Breast epithelium (tissue), 4 donors: ENCODE measurements around the gene ZSCAN20. TPM values are rescaled to one million over a fixed set of nuclear protein-coding genes. Genes with fewer than 3 reads are reported as not detected.

Experiments used
- DNase-seq, 2 donors: peaks; one replicate each; pipeline ENCODE4 v3.0.0-alpha.2; 2019; ENCODE audit warnings: low spot score in 2 of 2
- H3K27ac ChIP-seq, 2 donors: fragments of 200-600 bp; sonication (generic) in 1 of 2; one replicate each; pipeline ENCODE4 v1.5.1; 2016 to 2019; ENCODE audit warnings: mild to moderate bottlenecking in 1 of 2
- H3K27me3 ChIP-seq, 2 donors: fragments of 200-600 bp; sonication (generic) in 1 of 2; one replicate each; pipeline versions ENCODE4 v1.5.1 to v1.6.0; 2017 to 2019; ENCODE audit warnings: control low read depth in 1 of 2, mild to moderate bottlenecking in 1 of 2
- H3K36me3 ChIP-seq: fragments of 200-600 bp; one replicate; pipeline ENCODE4 v1.5.1; 2019
- H3K4me1 ChIP-seq, 2 donors: fragments of 200-600 bp; sonication (generic); one replicate each; pipeline ENCODE4 v1.5.1; 2016 to 2019; ENCODE audit warnings: control low read depth in 1 of 2
- H3K4me3 ChIP-seq, 3 donors: fragments of 200-600 bp; sonication (generic); 1 replicate in 2 of 3; 2 replicates in 1 of 3; pipeline ENCODE4 v1.5.1; 2016 to 2019; ENCODE audit warnings: mild to moderate bottlenecking in 3 of 3, moderate library complexity in 2 of 3
- H3K9me3 ChIP-seq, 2 donors: fragments of 200-600 bp; sonication (generic) in 1 of 2; one replicate each; pipeline ENCODE4 v1.5.1; 2016 to 2019; ENCODE audit warnings: control low read depth in 1 of 2
- POLR2A ChIP-seq: fragments of 450-650 bp; IDR thresholded peaks from one replicate; pipeline ENCODE4 v1.6.1; 2016; ENCODE audit warnings: antibody characterized with exemption, mild to moderate bottlenecking, moderate library complexity
- POLR2AphosphoS5 ChIP-seq, 3 donors: sonication (generic); formaldehyde crosslinking; IDR thresholded peaks; one replicate each; pipeline ENCODE4 v1.6.1; 2017; ENCODE audit warnings: antibody characterized with exemption in 3 of 3
- intact Hi-C: fragments of 100-400 bp; cut with DNase I; formaldehyde crosslinking; loops from one replicate; pipeline ENCODE4 v1.15.1; 2023; ENCODE audit warnings: low total_unique reads
- total RNA-seq, 3 donors: library from RNA; depleted of rRNA; stranded (reverse); fragments of >200 nt; gene quantifications; one replicate each; pipeline ENCODE4 v1.1.0, GENCODE V29; 2016
- TF ChIP-seq, protein P1 (sequence below), 3 donors: fragments of 450-650 bp; IDR thresholded peaks; one replicate each; pipeline ENCODE4 v1.5.1; 2016 to 2017; ENCODE audit warnings: antibody characterized with exemption in 3 of 3, mild to moderate bottlenecking in 3 of 3, moderate library complexity in 3 of 3

Gene ZSCAN20
- 1 to 10 TPM; 4.2 to 7.9 (median 7.5) TPM for total RNA-seq

- H3K36me3 ChIP-seq = no peaks in the 10 kb centered on the region
- no peaks in the 10 kb centered on the region for H3K9me3 ChIP-seq
- DNase-seq = peak; percentile 98
- intact Hi-C loops = no loop called here
- peak within 1 kb of the TSS; percentile 54 to 67 (median 62) for H3K4me3 ChIP-seq
- peaks cover 0 to 3% of the 10 kb centered on the region in 2 donors for H3K4me1 ChIP-seq
- TF ChIP-seq POLR2AphosphoS5 (IDR thresholded peaks at IDR 0.05) = peak; percentile 66 to 77 (median 67)
- TF ChIP-seq, protein P1, sequence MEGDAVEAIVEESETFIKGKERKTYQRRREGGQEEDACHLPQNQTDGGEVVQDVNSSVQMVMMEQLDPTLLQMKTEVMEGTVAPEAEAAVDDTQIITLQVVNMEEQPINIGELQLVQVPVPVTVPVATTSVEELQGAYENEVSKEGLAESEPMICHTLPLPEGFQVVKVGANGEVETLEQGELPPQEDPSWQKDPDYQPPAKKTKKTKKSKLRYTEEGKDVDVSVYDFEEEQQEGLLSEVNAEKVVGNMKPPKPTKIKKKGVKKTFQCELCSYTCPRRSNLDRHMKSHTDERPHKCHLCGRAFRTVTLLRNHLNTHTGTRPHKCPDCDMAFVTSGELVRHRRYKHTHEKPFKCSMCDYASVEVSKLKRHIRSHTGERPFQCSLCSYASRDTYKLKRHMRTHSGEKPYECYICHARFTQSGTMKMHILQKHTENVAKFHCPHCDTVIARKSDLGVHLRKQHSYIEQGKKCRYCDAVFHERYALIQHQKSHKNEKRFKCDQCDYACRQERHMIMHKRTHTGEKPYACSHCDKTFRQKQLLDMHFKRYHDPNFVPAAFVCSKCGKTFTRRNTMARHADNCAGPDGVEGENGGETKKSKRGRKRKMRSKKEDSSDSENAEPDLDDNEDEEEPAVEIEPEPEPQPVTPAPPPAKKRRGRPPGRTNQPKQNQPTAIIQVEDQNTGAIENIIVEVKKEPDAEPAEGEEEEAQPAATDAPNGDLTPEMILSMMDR (IDR thresholded peaks at IDR 0.05) = no peak
- peak within 1 kb of the TSS; percentile 75 to 77 for H3K27ac ChIP-seq
- no peaks in the 10 kb centered on the region for H3K27me3 ChIP-seq
Observed at GRCh38 chr1:33472269-33472980, at the start of gene ZSCAN20. TSS of gene ZSCAN20 (plus strand) at chr1:33472645. CDS start at chr1:33479289, 6,644 bp downstream.

GRCh38 chr1:33424205-33424604 lies 48.2 kb upstream of the ZSCAN20 start:
- no peak overlapping the region for H3K27ac ChIP-seq

GRCh38 chr1:33424610-33425009 lies 47.8 kb upstream of the ZSCAN20 start:
- no peaks in the 10 kb centered on the region for H3K4me1 ChIP-seq
- no peak for DNase-seq
- H3K27me3 ChIP-seq = no peaks in the 10 kb centered on the region
- no peak overlapping the region for H3K27ac ChIP-seq
- no peaks in the 10 kb centered on the region for H3K36me3 ChIP-seq
- TF ChIP-seq, protein P1 (IDR thresholded peaks at IDR 0.05) = no peak
- TF ChIP-seq POLR2AphosphoS5 (IDR thresholded peaks at IDR 0.05) (no peak), POLR2A (no peak)
- no peak overlapping the region for H3K4me3 ChIP-seq
- no peaks in the 10 kb centered on the region for H3K9me3 ChIP-seq
- intact Hi-C loops = no loop called here

More at GRCh38 chr1:33424205-33424604, 48.2 kb upstream of the ZSCAN20 start:
- Histone ChIP-seq H3K27me3 (no peaks in the 10 kb centered on the region), H3K4me3 (no peak overlapping the region), H3K9me3 (no peaks in the 10 kb centered on the region), H3K36me3 (no peaks in the 10 kb centered on the region), H3K4me1 (no peaks in the 10 kb centered on the region)
- TF ChIP-seq, protein P1 (IDR thresholded peaks at IDR 0.05) = no peak
- TF ChIP-seq POLR2AphosphoS5 (IDR thresholded peaks at IDR 0.05) (no peak), POLR2A (no peak)
- intact Hi-C loops = no loop called here
- no peak for DNase-seq

DNA sequence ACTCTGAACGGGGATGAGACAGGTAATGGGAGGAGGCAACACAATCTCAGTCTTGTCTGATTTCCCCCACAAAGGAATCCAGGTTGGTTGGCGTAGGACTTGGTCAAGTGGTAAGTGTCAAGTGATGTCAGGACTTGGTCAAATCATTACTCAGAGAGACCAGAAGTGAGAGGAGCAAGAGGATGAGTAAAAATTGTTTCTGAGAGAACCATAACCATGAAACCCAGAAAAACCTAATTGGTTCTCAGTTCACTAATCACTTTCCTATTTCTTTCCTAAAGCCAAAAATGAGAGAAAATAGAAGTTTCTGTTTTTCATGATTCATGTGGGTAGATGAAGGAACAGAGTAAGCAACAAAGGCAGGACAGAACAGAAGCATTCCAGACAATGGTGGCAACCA lies 46.5 kb upstream of the ZSCAN20 start:
- no peaks in the 10 kb centered on the region for H3K4me1 ChIP-seq
- intact Hi-C loops = no loop called here

DNA sequence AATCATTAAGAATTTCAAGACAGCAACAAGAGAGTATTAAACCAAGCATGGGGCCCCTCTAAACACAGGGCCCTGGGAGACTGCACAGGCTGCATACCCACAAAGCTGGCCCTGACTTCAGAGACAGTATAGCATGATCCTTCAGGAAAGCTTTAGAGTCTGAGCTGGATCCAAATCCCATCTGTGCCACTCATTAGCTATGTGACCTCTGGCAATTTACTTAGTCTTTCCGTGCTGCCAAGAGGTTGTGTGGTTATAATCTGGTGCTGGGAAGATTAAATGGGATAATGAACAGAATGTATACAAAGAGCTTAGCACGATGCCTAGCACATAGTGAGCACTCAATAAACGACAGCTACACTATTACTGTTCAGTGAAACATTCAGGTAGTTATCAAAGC lies 45.5 kb upstream of the ZSCAN20 start:
- no peaks in the 10 kb centered on the region for H3K27me3 ChIP-seq
- H3K9me3 ChIP-seq = no peaks in the 10 kb centered on the region
- intact Hi-C loops = no loop called here
- no peaks in the 10 kb centered on the region for H3K4me1 ChIP-seq
- no peak overlapping the region for H3K4me3 ChIP-seq
- H3K36me3 ChIP-seq = no peaks in the 10 kb centered on the region
- DNase-seq = no peak
- no peak overlapping the region for H3K27ac ChIP-seq
- TF ChIP-seq POLR2AphosphoS5 (IDR thresholded peaks at IDR 0.05) = no peak

More for the DNA sequence above, 46.5 kb upstream of the ZSCAN20 start:
- TF ChIP-seq, protein P1 (IDR thresholded peaks at IDR 0.05) = no peak
- TF ChIP-seq POLR2AphosphoS5 (IDR thresholded peaks at IDR 0.05) = no peak
- TF ChIP-seq POLR2A = no peak
- H3K36me3 ChIP-seq = no peaks in the 10 kb centered on the region
- no peak overlapping the region for H3K27ac ChIP-seq
- H3K4me3 ChIP-seq = no peak overlapping the region
- no peak for DNase-seq
- no peaks in the 10 kb centered on the region for H3K27me3 ChIP-seq
- no peaks in the 10 kb centered on the region for H3K9me3 ChIP-seq
